WERI-Rb-1 (cell line): ENCODE data around the gene SLC6A4.
"Not testable (repeated sequence)": the region's sequence is repeated elsewhere in the genome, so short reads cannot be mapped to it uniquely, and the experiment has no call there.

Source experiments
- DNase-seq: peaks from one replicate; pipeline ENCODE4 v3.0.0-alpha.2; 2020
- H3K27ac ChIP-seq: fragments of 250-450 bp; sonication (Bioruptor Pico); 2 replicates; pipeline ENCODE4 v1.5.1; 2020; ENCODE audit warnings: mild to moderate bottlenecking, moderate library complexity
- H3K27me3 ChIP-seq: fragments of 250-450 bp; sonication (Bioruptor Pico); 2 replicates; pipeline ENCODE4 v1.5.1; 2021; ENCODE audit warnings: mild to moderate bottlenecking, low read depth, moderate library complexity; ENCODE audit not compliant: insufficient read depth, severe bottlenecking
- H3K36me3 ChIP-seq: fragments of 250-450 bp; sonication (Bioruptor Pico); 2 replicates; pipeline ENCODE4 v1.5.1; 2020; ENCODE audit warnings: mild to moderate bottlenecking, moderate library complexity
- H3K4me3 ChIP-seq: 2 replicates; pipeline ENCODE4 v1.5.1; 2011; ENCODE audit warnings: low read depth, mild to moderate bottlenecking, control low read depth, low read length
- H3K9me3 ChIP-seq: fragments of 250-450 bp; sonication (Bioruptor Pico); 2 replicates; pipeline ENCODE4 v1.5.1; 2021; ENCODE audit warnings: mild to moderate bottlenecking, moderate library complexity; ENCODE audit not compliant: severe bottlenecking
- CTCF ChIP-seq: IDR thresholded peaks from 2 replicates; pipeline ENCODE4 v1.5.1; 2011; ENCODE audit warnings: low read depth, mild to moderate bottlenecking, control low read depth, inconsistent platforms, low read length

SLC6A4 gene

GRCh38 chr17:30148376-30148775, 87.1 kb downstream of the SLC6A4 start:
- TF ChIP-seq CTCF = no peak
- DNase-seq = no peak
- H3K27me3 ChIP-seq = no peaks in the 10 kb centered on the region
- H3K4me3 ChIP-seq = no peak overlapping the region
- H3K36me3 ChIP-seq = peaks cover 7% of the 10 kb centered on the region; the same call in 1 of the 2 replicates
- no peaks in the 10 kb centered on the region for H3K9me3 ChIP-seq
- H3K27ac ChIP-seq = no peak overlapping the region

GRCh38 chr17:30147860-30148259, 87.6 kb downstream of the SLC6A4 start:
- not testable (repeated sequence) for DNase-seq, H3K27ac ChIP-seq, H3K4me3 ChIP-seq, H3K36me3 ChIP-seq, H3K27me3 ChIP-seq, H3K9me3 ChIP-seq
